Mammary epithelial cell (primary cell): ENCODE measurements around the gene PSORS1C2.

Source experiments
- CTCF ChIP-seq, 2 donors: IDR thresholded peaks in 1 of 2; conservative IDR thresholded peaks in 1 of 2; 2 replicates each; pipeline ENCODE4 v1.5.1; 2011 to 2012; ENCODE audit warnings: inconsistent platforms in 2 of 2, low read length in 2 of 2, mild to moderate bottlenecking in 2 of 2, control low read depth in 1 of 2, low read depth in 1 of 2; ENCODE audit not compliant: insufficient read depth in 1 of 2; ENCODE audit errors: extremely low read depth in 1 of 2
- EZH2 ChIP-seq: IDR thresholded peaks from 2 replicates; pipeline ENCODE4 v1.6.1; 2012; ENCODE audit warnings: low read length, inconsistent platforms, borderline replicate concordance

GRCh38 chr6:31173406-31173805 lies 34.5 kb upstream of the PSORS1C2 start:
- TF ChIP-seq CTCF (conservative IDR thresholded peaks at IDR 0.05 in 1 of 2, IDR thresholded peaks at IDR 0.05 in 1 of 2; ENCODE audit: extremely low read depth in 1 of 2, insufficient read depth in 1 of 2, low read depth in 1 of 2, low read length in 2 of 2): no peak
- TF ChIP-seq EZH2: no peak
